H1 (cell line): ENCODE measurements around the gene MAML3. TPM values are rescaled to one million over a fixed set of nuclear protein-coding genes. Genes with fewer than 3 reads are reported as not detected.

Experiments used
- CTCF ChIA-PET: fragments of 300-600 bp; sonication (Branson Sonifier 250); formaldehyde crosslinking; loops from one replicate; lab custom pipeline; 2021; ENCODE audit not compliant: partially characterized antibody; lab: Charles Lee
- POLR2A ChIA-PET: fragments of 300-600 bp; sonication (Branson Sonifier 250); formaldehyde crosslinking; loops from one replicate; lab custom pipeline; 2021; ENCODE audit warnings: inconsistent platforms; ENCODE audit not compliant: partially characterized antibody; lab: Charles Lee
- DNase-seq, 2 experiments: peaks; one replicate each; pipeline versions ENCODE4 v3.0.0 to v3.0.0-alpha.2; 2010 to 2022; ENCODE audit warnings: low spot score in 2 of 2, low read depth in 1 of 2, mixed read lengths in 1 of 2
- FAIRE-seq: peaks from 2 replicates; lab custom pipeline; 2011; peaks lifted over from hg19 to GRCh38; lab: Jason Lieb, UNC
- H2AFZ ChIP-seq: 2 replicates; pipeline ENCODE4 v1.8.1; 2012; ENCODE audit warnings: low read length, inconsistent platforms
- H2AK5ac ChIP-seq: 2 replicates; pipeline ENCODE4 v1.6.1; 2013; ENCODE audit warnings: low read depth, low read length
- H2BK120ac ChIP-seq: replicated peaks from 2 replicates; pipeline ENCODE3; 2013; ENCODE audit warnings: low read depth, low read length, inconsistent platforms
- H2BK12ac ChIP-seq: 2 replicates; pipeline ENCODE4 v1.6.1; 2013; ENCODE audit warnings: low read depth, low read length
- H2BK15ac ChIP-seq: 2 replicates; pipeline ENCODE4 v1.6.1; 2013; ENCODE audit warnings: low read length
- H2BK20ac ChIP-seq: 2 replicates; pipeline ENCODE4 v1.6.1; 2013; ENCODE audit warnings: low read length
- H2BK5ac ChIP-seq: 2 replicates; pipeline ENCODE4 v1.6.1; 2013; ENCODE audit warnings: low read depth, low read length
- H3K14ac ChIP-seq: 2 replicates; pipeline ENCODE4 v1.6.1; 2013; ENCODE audit warnings: inconsistent platforms; ENCODE audit not compliant: insufficient read length
- H3K18ac ChIP-seq: 2 replicates; pipeline ENCODE4 v1.6.1; 2013; ENCODE audit warnings: low read length; ENCODE audit errors: extremely low read depth
- H3K23ac ChIP-seq: 2 replicates; pipeline ENCODE4 v1.6.1; 2013; ENCODE audit warnings: inconsistent platforms; ENCODE audit not compliant: insufficient read length
- H3K23me2 ChIP-seq: 2 replicates; pipeline ENCODE4 v1.6.1; 2013; ENCODE audit warnings: low read depth, low read length
- H3K27ac ChIP-seq: 2 replicates; pipeline ENCODE4 v1.6.1; 2011; ENCODE audit warnings: low read depth, low read length, inconsistent platforms
- H3K27me3 ChIP-seq, 4 experiments: replicated peaks in 1 of 4; 1 replicate in 1 of 4; 2 replicates in 3 of 4; pipeline versions ENCODE4 v1.6.1 to v1.8.1; 2011 to 2013; ENCODE audit warnings: low read length in 3 of 4, mild to moderate bottlenecking in 3 of 4, inconsistent platforms in 2 of 4, mixed read lengths in 2 of 4, moderate library complexity in 1 of 4; ENCODE audit not compliant: control insufficient read depth in 3 of 4, insufficient read depth in 3 of 4; ENCODE audit errors: extremely low read depth in 1 of 4
- H3K36me3 ChIP-seq, 4 experiments: 2 replicates each; pipeline versions ENCODE4 v1.6.1 to v1.8.1; 2011 to 2013; ENCODE audit warnings: mild to moderate bottlenecking in 4 of 4, low read length in 3 of 4, moderate library complexity in 2 of 4, control low read depth in 1 of 4, inconsistent platforms in 1 of 4; ENCODE audit not compliant: insufficient read depth in 4 of 4, control insufficient read depth in 2 of 4
- H3K4ac ChIP-seq: replicated peaks from 2 replicates; pipeline ENCODE3; 2013; ENCODE audit warnings: low read length, low read depth, mixed read lengths, inconsistent platforms; ENCODE audit not compliant: insufficient read length
- H3K4me1 ChIP-seq, 4 experiments: replicated peaks in 1 of 4; 1 replicate in 1 of 4; 2 replicates in 3 of 4; pipeline versions ENCODE4 v1.6.1 to v1.8.1; 2011 to 2013; ENCODE audit warnings: low read length in 3 of 4, inconsistent platforms in 2 of 4, mixed read lengths in 1 of 4; ENCODE audit not compliant: insufficient read depth in 4 of 4, control insufficient read depth in 3 of 4
- H3K4me2 ChIP-seq, 2 experiments: 2 replicates each; pipeline versions ENCODE4 v1.6.1 to v1.8.1; 2011 to 2013; ENCODE audit warnings: low read depth in 2 of 2, low read length in 2 of 2, control low read depth in 1 of 2, inconsistent platforms in 1 of 2, mild to moderate bottlenecking in 1 of 2; ENCODE audit not compliant: insufficient read depth in 1 of 2
- H3K4me3 ChIP-seq, 4 experiments: fragments of 200-600, 300-600 bp in 1 of 4; sonication (generic), shearing (Covaris generic), sonication (Bioruptor Twin) in 1 of 4; 2 replicates each; pipeline versions ENCODE4 v1.5.1 to v1.8.1; 2011 to 2016; ENCODE audit warnings: low read length in 4 of 4, low read depth in 3 of 4, control low read depth in 2 of 4, inconsistent platforms in 2 of 4, mild to moderate bottlenecking in 2 of 4, mixed read lengths in 1 of 4, moderate library complexity in 1 of 4; ENCODE audit not compliant: insufficient read depth in 2 of 4; ENCODE audit errors: extremely low read depth in 1 of 4
- H3K56ac ChIP-seq: replicated peaks from 2 replicates; pipeline ENCODE3; 2013; ENCODE audit warnings: low read depth, mild to moderate bottlenecking, mixed read lengths, low read length, inconsistent platforms; ENCODE audit not compliant: insufficient read length
- H3K79me1 ChIP-seq: 2 replicates; pipeline ENCODE4 v1.6.1; 2013; ENCODE audit warnings: low read depth, low read length, control low read depth
- H3K79me2 ChIP-seq, 2 experiments: 2 replicates each; pipeline versions ENCODE4 v1.6.1 to v1.8.1; 2012 to 2013; ENCODE audit warnings: low read length in 2 of 2, mild to moderate bottlenecking in 2 of 2, inconsistent platforms in 1 of 2; ENCODE audit not compliant: insufficient read depth in 2 of 2, control insufficient read depth in 1 of 2
- H3K9ac ChIP-seq, 4 experiments: replicated peaks in 1 of 4; 1 replicate in 1 of 4; 2 replicates in 3 of 4; pipeline versions ENCODE4 v1.6.1 to v1.8.1; 2011 to 2013; ENCODE audit warnings: low read depth in 3 of 4, low read length in 3 of 4, control low read depth in 2 of 4, mild to moderate bottlenecking in 2 of 4, moderate library complexity in 2 of 4, inconsistent platforms in 1 of 4; ENCODE audit errors: extremely low read depth in 1 of 4
- H3K9me3 ChIP-seq, 2 experiments: 2 replicates each; pipeline versions ENCODE4 v1.6.1 to v1.8.1; 2012 to 2013; ENCODE audit warnings: mild to moderate bottlenecking in 2 of 2, moderate library complexity in 2 of 2, control low read depth in 1 of 2, inconsistent platforms in 1 of 2, low read depth in 1 of 2, low read length in 1 of 2, mixed read lengths in 1 of 2; ENCODE audit not compliant: insufficient read depth in 2 of 2
- H4K20me1 ChIP-seq, 2 experiments: replicated peaks in 1 of 2; 2 replicates each; pipeline versions ENCODE3 to v1.8.1; 2011 to 2013; ENCODE audit warnings: inconsistent platforms in 2 of 2, low read length in 2 of 2, mild to moderate bottlenecking in 1 of 2; ENCODE audit not compliant: insufficient read depth in 2 of 2, control insufficient read depth in 1 of 2
- H4K5ac ChIP-seq: 2 replicates; pipeline ENCODE4 v1.6.1; 2013; ENCODE audit warnings: low read length, low read depth, mixed read lengths, inconsistent platforms; ENCODE audit not compliant: insufficient read length
- H4K8ac ChIP-seq: 2 replicates; pipeline ENCODE4 v1.8.0; 2013; ENCODE audit warnings: mild to moderate bottlenecking, moderate library complexity, low read length, inconsistent platforms; ENCODE audit not compliant: insufficient read depth; ENCODE audit errors: extremely low read depth
- H4K91ac ChIP-seq: replicated peaks from 2 replicates; pipeline ENCODE3; 2013; ENCODE audit warnings: low read length, mixed read lengths, inconsistent platforms; ENCODE audit not compliant: insufficient read length
- ATF2 ChIP-seq: IDR thresholded peaks from 2 replicates; pipeline ENCODE4 v1.6.1; 2012; ENCODE audit warnings: low read length, inconsistent platforms
- CHD1 ChIP-seq: IDR thresholded peaks from 2 replicates; pipeline ENCODE4 v1.6.1; 2012; ENCODE audit warnings: low read depth, low read length, improper control_type of control experiment
- POLR2AphosphoS5 ChIP-seq: IDR thresholded peaks from 2 replicates; pipeline ENCODE4 v1.6.1; 2011; ENCODE audit warnings: low read depth, low read length
- WGBS, 2 experiments: shearing (Covaris generic) in 1 of 2; methylation state at CpG; one replicate each; pipeline versions ENCODE4 v1.1.6 to v1.1.7; 2013 to 2015; ENCODE audit warnings: low lambda C conversion rate in 2 of 2, mixed read lengths in 2 of 2, inconsistent platforms in 1 of 2, low coverage in 1 of 2, missing lambda C conversion rate in 1 of 2; ENCODE audit not compliant: insufficient replicate concordance in 2 of 2, insufficient coverage in 1 of 2, insufficient read length in 1 of 2; ENCODE audit errors: extremely low coverage in 1 of 2, missing lambda C conversion rate in 1 of 2; 5-methylcytosine and 5-hydroxymethylcytosine counted together
- polyA plus RNA-seq, 7 experiments: library from polyadenylated mRNA; depleted of rRNA in 3 of 7; stranded (reverse) in 5 of 7; unstranded in 2 of 7; fragments of >200 nt in 5 of 7; fragments of 200-250 nt in 2 of 7; gene quantifications; 1 replicate in 5 of 7; 2 replicates in 1 of 7; 4 replicates in 1 of 7; pipeline versions ENCODE4 v1.2.1 to v1.2.3, GENCODE V29; 2011 to 2013; ENCODE audit warnings: missing spikeins in 2 of 7, mixed read lengths in 2 of 7
- total RNA-seq: library from RNA; stranded (reverse); fragmentation: NEBNext Ultra II Directional; extraction: Animal tissue kit (Norgen Biotek cat#: 25700); gene quantifications from 2 replicates; pipeline ENCODE4 v1.2.1, GENCODE V29; 2021

The MAML3 gene
- total and polyA plus RNA-seq, 2 of the 8 experiments (the other 6 are each of a cell fraction or from before 2014, with no cell fraction given): 2.1 to 5.7 TPM

DNA sequence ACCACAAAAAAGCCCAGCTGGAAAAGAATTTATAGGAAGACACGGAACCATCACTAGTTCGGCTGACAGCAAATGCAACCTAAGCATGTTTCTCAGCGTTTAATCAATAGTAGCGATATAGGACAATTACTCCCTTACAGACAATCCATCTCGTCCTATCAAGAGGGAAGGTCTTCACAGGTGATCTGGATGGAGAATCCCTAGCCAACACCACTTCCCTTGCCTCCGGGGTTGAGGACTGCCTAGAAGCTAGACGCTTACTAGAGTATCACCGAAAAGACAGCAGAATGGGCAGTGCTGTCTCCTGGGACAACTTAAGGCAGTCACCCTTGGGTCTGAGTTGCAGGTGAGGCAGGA lies 32.1 kb upstream of the MAML3 start:
- Histone ChIP-seq H2BK120ac (no peak overlapping the region), H3K79me1 (no peaks in the 10 kb centered on the region), H3K14ac (no peak overlapping the region), H3K56ac (no peak overlapping the region), H3K4ac (no peak overlapping the region), H4K5ac (no peak overlapping the region), H2BK5ac (no peak overlapping the region), H3K4me1 (no peaks in the 10 kb centered on the region), H3K79me2 (no peaks in the 10 kb centered on the region), H2BK20ac (no peak overlapping the region), H3K9ac (no peak overlapping the region), H4K8ac (no peak overlapping the region), H3K4me3 (no peak overlapping the region), H2BK12ac (no peak overlapping the region), H3K23ac (no peak overlapping the region), H3K27me3 (no peaks in the 10 kb centered on the region), H3K18ac (no peak overlapping the region), H2AK5ac (no peak overlapping the region), H2BK15ac (no peak overlapping the region), H4K20me1 (no peaks in the 10 kb centered on the region), H3K23me2 (no peaks in the 10 kb centered on the region), H3K4me2 (no peak overlapping the region), H4K91ac (no peak overlapping the region), H2AFZ (no peak overlapping the region), H3K9me3 (no peaks in the 10 kb centered on the region), H3K36me3 (no peaks in the 10 kb centered on the region), H3K27ac (no peak overlapping the region)
- DNase-seq: no peak
- WGBS, 2 experiments: 91% methylated on average over 8 of the region's 8 CpGs; no CpG with 5 or more reads in 1 of the 2 experiments
- TF ChIP-seq POLR2AphosphoS5: no peak
- TF ChIP-seq CHD1: no peak
- TF ChIP-seq ATF2: no peak
- POLR2A ChIA-PET: no interaction called here
- CTCF ChIA-PET: interaction anchor here (0.7 to 1.7 kb wide), 5 partner anchors 9 to 304 kb away, joined by 3 to 5 read pairs (median 3); no protein-coding TSS in a partner anchor
- FAIRE-seq: no peak
